ENCODE data around the gene ZNF518A.
"Not testable (repeated sequence)": the region's sequence is repeated elsewhere in the genome, so short reads cannot be mapped to it uniquely, and the experiment has no call there.

DNA sequence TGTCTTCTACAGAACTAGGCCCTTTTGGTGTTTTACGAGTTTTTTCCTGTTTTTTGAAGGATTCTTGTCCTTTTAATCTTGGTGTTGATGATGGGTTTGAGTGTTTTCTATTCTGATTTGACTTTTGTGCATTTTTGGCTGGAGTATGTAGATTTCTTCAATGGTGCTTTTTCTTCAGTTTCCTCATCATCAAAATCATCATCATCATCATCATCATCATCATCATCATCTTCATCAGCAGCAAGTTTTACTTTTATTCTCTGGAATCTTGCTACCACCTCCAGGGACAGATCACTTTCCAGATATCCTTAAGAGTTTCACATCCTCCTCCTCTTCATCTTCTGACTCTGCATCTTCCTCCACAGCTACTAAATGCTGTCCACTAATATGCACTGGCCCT lies 59.4 kb downstream of the ZNF518A start:
- not testable (repeated sequence) for TF ChIP-seq ZNF140 (tag by site-specific recombination; IDR thresholded peaks at IDR 0.05); HOXA7 (CRISPR knock-in tag; IDR thresholded peaks at IDR 0.05; ENCODE audit: borderline replicate concordance); ZBTB1 (tag by site-specific recombination; IDR thresholded peaks at IDR 0.05); TCF7L2 (IDR thresholded peaks at IDR 0.05; ENCODE audit: borderline replicate concordance, low read depth, low read length); ZNF274 (IDR thresholded peaks at IDR 0.05; ENCODE audit: low read length); ZNF274 (tag by site-specific recombination; IDR thresholded peaks at IDR 0.05; ENCODE audit: borderline replicate concordance); ZNF501 (tag by site-specific recombination; IDR thresholded peaks at IDR 0.05); SALL2 (tag by site-specific recombination; IDR thresholded peaks at IDR 0.05; ENCODE audit: borderline replicate concordance); ZNF146 (tag by site-specific recombination; IDR thresholded peaks at IDR 0.05); ZNF544 (tag by site-specific recombination; IDR thresholded peaks at IDR 0.05)
- TF ChIP-seq, protein P1, sequence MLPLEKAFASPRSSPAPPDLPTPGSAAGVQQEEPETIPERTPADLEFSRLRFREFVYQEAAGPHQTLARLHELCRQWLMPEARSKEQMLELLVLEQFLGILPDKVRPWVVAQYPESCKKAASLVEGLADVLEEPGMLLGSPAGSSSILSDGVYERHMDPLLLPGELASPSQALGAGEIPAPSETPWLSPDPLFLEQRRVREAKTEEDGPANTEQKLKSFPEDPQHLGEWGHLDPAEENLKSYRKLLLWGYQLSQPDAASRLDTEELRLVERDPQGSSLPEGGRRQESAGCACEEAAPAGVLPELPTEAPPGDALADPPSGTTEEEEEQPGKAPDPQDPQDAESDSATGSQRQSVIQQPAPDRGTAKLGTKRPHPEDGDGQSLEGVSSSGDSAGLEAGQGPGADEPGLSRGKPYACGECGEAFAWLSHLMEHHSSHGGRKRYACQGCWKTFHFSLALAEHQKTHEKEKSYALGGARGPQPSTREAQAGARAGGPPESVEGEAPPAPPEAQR (tag by site-specific recombination; IDR thresholded peaks at IDR 0.05), result not testable (repeated sequence)
- TF ChIP-seq, protein P2, sequence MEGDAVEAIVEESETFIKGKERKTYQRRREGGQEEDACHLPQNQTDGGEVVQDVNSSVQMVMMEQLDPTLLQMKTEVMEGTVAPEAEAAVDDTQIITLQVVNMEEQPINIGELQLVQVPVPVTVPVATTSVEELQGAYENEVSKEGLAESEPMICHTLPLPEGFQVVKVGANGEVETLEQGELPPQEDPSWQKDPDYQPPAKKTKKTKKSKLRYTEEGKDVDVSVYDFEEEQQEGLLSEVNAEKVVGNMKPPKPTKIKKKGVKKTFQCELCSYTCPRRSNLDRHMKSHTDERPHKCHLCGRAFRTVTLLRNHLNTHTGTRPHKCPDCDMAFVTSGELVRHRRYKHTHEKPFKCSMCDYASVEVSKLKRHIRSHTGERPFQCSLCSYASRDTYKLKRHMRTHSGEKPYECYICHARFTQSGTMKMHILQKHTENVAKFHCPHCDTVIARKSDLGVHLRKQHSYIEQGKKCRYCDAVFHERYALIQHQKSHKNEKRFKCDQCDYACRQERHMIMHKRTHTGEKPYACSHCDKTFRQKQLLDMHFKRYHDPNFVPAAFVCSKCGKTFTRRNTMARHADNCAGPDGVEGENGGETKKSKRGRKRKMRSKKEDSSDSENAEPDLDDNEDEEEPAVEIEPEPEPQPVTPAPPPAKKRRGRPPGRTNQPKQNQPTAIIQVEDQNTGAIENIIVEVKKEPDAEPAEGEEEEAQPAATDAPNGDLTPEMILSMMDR (tag by site-specific recombination; IDR thresholded peaks at IDR 0.05), result not testable (repeated sequence)
- TF ChIP-seq, protein P3, sequence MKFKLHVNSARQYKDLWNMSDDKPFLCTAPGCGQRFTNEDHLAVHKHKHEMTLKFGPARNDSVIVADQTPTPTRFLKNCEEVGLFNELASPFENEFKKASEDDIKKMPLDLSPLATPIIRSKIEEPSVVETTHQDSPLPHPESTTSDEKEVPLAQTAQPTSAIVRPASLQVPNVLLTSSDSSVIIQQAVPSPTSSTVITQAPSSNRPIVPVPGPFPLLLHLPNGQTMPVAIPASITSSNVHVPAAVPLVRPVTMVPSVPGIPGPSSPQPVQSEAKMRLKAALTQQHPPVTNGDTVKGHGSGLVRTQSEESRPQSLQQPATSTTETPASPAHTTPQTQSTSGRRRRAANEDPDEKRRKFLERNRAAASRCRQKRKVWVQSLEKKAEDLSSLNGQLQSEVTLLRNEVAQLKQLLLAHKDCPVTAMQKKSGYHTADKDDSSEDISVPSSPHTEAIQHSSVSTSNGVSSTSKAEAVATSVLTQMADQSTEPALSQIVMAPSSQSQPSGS (tag by site-specific recombination; IDR thresholded peaks at IDR 0.05; ENCODE audit: low read depth), result not testable (repeated sequence)
- TF ChIP-seq, protein P4, sequence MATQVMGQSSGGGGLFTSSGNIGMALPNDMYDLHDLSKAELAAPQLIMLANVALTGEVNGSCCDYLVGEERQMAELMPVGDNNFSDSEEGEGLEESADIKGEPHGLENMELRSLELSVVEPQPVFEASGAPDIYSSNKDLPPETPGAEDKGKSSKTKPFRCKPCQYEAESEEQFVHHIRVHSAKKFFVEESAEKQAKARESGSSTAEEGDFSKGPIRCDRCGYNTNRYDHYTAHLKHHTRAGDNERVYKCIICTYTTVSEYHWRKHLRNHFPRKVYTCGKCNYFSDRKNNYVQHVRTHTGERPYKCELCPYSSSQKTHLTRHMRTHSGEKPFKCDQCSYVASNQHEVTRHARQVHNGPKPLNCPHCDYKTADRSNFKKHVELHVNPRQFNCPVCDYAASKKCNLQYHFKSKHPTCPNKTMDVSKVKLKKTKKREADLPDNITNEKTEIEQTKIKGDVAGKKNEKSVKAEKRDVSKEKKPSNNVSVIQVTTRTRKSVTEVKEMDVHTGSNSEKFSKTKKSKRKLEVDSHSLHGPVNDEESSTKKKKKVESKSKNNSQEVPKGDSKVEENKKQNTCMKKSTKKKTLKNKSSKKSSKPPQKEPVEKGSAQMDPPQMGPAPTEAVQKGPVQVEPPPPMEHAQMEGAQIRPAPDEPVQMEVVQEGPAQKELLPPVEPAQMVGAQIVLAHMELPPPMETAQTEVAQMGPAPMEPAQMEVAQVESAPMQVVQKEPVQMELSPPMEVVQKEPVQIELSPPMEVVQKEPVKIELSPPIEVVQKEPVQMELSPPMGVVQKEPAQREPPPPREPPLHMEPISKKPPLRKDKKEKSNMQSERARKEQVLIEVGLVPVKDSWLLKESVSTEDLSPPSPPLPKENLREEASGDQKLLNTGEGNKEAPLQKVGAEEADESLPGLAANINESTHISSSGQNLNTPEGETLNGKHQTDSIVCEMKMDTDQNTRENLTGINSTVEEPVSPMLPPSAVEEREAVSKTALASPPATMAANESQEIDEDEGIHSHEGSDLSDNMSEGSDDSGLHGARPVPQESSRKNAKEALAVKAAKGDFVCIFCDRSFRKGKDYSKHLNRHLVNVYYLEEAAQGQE (tag by site-specific recombination; IDR thresholded peaks at IDR 0.05), result not testable (repeated sequence)

All from HEK293 (cell line).